ENCODE measurements around the gene RALGDS. TPM values are rescaled to one million over a fixed set of nuclear protein-coding genes. Genes with fewer than 3 reads are reported as not detected.

RALGDS gene
- polyA plus RNA-seq, 1 donor (not counting 4 experiments of a cell fraction or from before 2014, with no cell fraction given): 22.6 TPM

DNA sequence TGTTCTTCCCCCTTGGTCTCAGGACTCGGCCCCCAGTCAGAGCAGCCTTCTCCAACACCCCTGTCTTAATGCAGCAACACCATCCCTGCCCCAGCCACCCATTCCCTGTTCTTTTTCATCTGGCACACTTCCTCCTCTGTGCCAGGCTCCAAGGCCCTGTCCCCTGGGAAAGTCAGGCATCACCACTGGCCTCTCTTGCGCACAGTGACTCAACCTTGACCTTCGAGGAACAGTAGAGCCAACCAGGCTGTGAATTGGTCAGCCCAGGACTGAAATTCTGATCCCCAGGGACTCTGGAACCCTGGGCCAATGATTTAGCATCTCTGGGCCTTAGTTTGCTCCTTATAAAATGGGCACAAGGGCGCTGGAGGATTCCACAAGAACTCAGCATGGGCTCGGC, 10.5 kb upstream of the RALGDS start:
- Histone ChIP-seq H4K20me1 (ENCODE audit: control insufficient read depth, extremely low read depth, insufficient read depth, low read length) (peaks cover 55% of the 10 kb centered on the region), H3K4me2 (ENCODE audit: control insufficient read depth, extremely low read depth, insufficient read depth, low read depth, low read length) (no peak overlapping the region), H2AFZ (ENCODE audit: control insufficient read depth, low read length) (no peak overlapping the region), H3K79me2 (ENCODE audit: control insufficient read depth, insufficient read depth, low read length) (peaks cover 12% of the 10 kb centered on the region), H3K9me3 (ENCODE audit: control insufficient read depth, low read depth, low read length) (no peaks in the 10 kb centered on the region), H3K9me1 (ENCODE audit: control insufficient read depth, extremely low read depth, insufficient read depth, low read length) (peaks cover 3% of the 10 kb centered on the region), H3K27me3 (ENCODE audit: control insufficient read depth, extremely low read depth, insufficient read depth, low read length) (peaks cover 3% of the 10 kb centered on the region), H3K4me1 (ENCODE audit: control insufficient read depth, extremely low read depth, insufficient read depth, low read length) (peaks cover 57% of the 10 kb centered on the region), H3K4me3 (ENCODE audit: control insufficient read depth in 2 of 3, extremely low read depth in 1 of 3, insufficient read depth in 2 of 3, low read depth in 1 of 3, low read length in 3 of 3) (no peak overlapping the region), H3K36me3 (ENCODE audit: control insufficient read depth in 2 of 2, extremely low read depth in 1 of 2, insufficient read depth in 2 of 2, low read length in 2 of 2) (peaks cover 0 to 7% of the 10 kb centered on the region in 2 experiments), H3K9ac (ENCODE audit: control insufficient read depth, extremely low read depth, insufficient read depth, low read length) (no peak overlapping the region), H3K27ac (ENCODE audit: control insufficient read depth, insufficient read depth, low read length) (no peak overlapping the region)
- DNase-seq (ENCODE audit: low read depth, low spot score): no peak
- TF ChIP-seq, protein P1, sequence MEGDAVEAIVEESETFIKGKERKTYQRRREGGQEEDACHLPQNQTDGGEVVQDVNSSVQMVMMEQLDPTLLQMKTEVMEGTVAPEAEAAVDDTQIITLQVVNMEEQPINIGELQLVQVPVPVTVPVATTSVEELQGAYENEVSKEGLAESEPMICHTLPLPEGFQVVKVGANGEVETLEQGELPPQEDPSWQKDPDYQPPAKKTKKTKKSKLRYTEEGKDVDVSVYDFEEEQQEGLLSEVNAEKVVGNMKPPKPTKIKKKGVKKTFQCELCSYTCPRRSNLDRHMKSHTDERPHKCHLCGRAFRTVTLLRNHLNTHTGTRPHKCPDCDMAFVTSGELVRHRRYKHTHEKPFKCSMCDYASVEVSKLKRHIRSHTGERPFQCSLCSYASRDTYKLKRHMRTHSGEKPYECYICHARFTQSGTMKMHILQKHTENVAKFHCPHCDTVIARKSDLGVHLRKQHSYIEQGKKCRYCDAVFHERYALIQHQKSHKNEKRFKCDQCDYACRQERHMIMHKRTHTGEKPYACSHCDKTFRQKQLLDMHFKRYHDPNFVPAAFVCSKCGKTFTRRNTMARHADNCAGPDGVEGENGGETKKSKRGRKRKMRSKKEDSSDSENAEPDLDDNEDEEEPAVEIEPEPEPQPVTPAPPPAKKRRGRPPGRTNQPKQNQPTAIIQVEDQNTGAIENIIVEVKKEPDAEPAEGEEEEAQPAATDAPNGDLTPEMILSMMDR (optimal IDR thresholded peaks at IDR 0.05 in 1 of 3, IDR thresholded peaks at IDR 0.05 in 1 of 3, conservative IDR thresholded peaks at IDR 0.05 in 1 of 3; ENCODE audit: extremely low read depth in 1 of 3, insufficient read depth in 2 of 3, low read length in 3 of 3): no peak
- no peak for TF ChIP-seq EZH2 (IDR thresholded peaks at IDR 0.05; ENCODE audit: low read length)
- dilution Hi-C loops (cut with MboI; ENCODE audit: extremely low pct_ligation_motif_present, low sequenced_read_pairs): no loop called here
- FAIRE-seq: no peak

DNA sequence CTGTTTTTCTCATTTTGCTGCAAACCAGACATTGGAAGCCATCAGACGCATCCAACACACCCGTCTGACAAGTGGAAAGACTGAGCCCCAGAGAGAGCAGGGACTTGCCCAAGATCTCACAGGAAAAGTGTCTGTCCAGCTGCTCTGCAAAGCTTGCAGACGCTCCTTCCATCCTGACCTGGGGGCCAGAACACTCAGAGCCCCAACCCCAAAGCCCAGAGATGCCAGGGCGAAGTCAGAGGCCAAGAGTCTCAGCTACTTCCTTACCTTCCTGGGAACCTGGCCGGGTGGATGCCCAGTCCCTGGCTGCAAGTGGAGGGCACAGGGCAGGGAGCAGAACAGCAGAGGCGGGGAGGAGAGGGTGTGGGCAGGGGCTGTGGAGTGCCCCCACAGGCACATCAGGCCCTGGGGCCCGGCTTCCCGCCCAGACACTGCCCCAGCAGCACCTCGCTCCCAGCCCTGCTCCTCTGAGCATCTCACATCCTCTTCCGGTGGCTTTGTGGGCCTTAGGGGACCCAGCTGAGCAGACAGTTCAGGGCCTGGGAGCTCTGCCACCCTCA, 9.7 kb upstream of the RALGDS start:
- dilution Hi-C loops (cut with MboI; ENCODE audit: extremely low pct_ligation_motif_present, low sequenced_read_pairs): no loop called here
- Histone ChIP-seq H3K36me3 (ENCODE audit: control insufficient read depth in 2 of 2, extremely low read depth in 1 of 2, insufficient read depth in 2 of 2, low read length in 2 of 2) (peaks cover 0 to 7% of the 10 kb centered on the region in 2 experiments), H2AFZ (ENCODE audit: control insufficient read depth, low read length) (no peak overlapping the region), H3K4me3 (ENCODE audit: control insufficient read depth in 2 of 3, extremely low read depth in 1 of 3, insufficient read depth in 2 of 3, low read depth in 1 of 3, low read length in 3 of 3) (no peak overlapping the region), H3K79me2 (ENCODE audit: control insufficient read depth, insufficient read depth, low read length) (peaks cover 12% of the 10 kb centered on the region), H3K4me2 (ENCODE audit: control insufficient read depth, extremely low read depth, insufficient read depth, low read depth, low read length) (no peak overlapping the region), H3K27ac (ENCODE audit: control insufficient read depth, insufficient read depth, low read length) (no peak overlapping the region), H4K20me1 (ENCODE audit: control insufficient read depth, extremely low read depth, insufficient read depth, low read length) (peaks cover 52% of the 10 kb centered on the region), H3K9me3 (ENCODE audit: control insufficient read depth, low read depth, low read length) (no peaks in the 10 kb centered on the region), H3K9me1 (ENCODE audit: control insufficient read depth, extremely low read depth, insufficient read depth, low read length) (peaks cover 3% of the 10 kb centered on the region), H3K27me3 (ENCODE audit: control insufficient read depth, extremely low read depth, insufficient read depth, low read length) (peaks cover 3% of the 10 kb centered on the region), H3K9ac (ENCODE audit: control insufficient read depth, extremely low read depth, insufficient read depth, low read length) (no peak overlapping the region), H3K4me1 (ENCODE audit: control insufficient read depth, extremely low read depth, insufficient read depth, low read length) (peaks cover 52% of the 10 kb centered on the region)
- FAIRE-seq: no peak
- TF ChIP-seq, protein P1 (optimal IDR thresholded peaks at IDR 0.05 in 1 of 3, IDR thresholded peaks at IDR 0.05 in 1 of 3, conservative IDR thresholded peaks at IDR 0.05 in 1 of 3; ENCODE audit: extremely low read depth in 1 of 3, insufficient read depth in 2 of 3, low read length in 3 of 3): no peak
- no peak for TF ChIP-seq EZH2 (IDR thresholded peaks at IDR 0.05; ENCODE audit: low read length)
- no peak for DNase-seq (ENCODE audit: low read depth, low spot score)
